ENCODE data around the gene NAB1.

NAB1 gene

DNA sequence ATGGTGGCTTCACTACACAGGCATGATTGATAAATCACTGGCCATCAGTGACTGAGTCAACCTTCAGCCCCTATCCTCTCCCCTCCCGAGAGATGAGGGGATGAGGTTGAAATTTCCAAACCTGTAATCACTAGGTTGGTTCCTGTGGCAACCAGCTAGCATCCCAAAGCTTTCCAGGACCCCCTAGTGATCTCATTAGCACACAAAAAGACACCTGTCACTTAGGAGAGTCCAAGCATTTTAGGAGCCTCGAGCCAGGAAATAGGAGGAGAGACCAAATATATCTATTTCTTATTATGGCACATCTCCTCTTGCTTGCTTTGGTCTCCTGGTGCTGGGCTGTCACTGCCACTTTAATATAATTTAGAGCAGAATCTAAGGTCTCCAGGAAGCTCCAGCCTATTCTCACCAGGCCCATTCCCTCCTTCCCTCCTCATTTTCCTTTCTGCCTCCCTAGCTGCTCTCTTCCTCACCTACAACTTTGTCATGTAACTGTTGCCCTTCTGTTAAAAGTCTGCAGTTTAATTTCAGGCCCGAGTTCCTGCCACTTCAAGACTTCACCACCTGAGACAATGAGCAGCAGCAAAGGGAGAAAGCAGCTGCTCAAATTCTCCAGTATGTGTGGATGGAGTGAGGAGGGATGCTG is 33.2 kb upstream of the NAB1 start:
- DNase-seq (ENCODE audit: low spot score), result no peak
- TF ChIP-seq, protein P1, sequence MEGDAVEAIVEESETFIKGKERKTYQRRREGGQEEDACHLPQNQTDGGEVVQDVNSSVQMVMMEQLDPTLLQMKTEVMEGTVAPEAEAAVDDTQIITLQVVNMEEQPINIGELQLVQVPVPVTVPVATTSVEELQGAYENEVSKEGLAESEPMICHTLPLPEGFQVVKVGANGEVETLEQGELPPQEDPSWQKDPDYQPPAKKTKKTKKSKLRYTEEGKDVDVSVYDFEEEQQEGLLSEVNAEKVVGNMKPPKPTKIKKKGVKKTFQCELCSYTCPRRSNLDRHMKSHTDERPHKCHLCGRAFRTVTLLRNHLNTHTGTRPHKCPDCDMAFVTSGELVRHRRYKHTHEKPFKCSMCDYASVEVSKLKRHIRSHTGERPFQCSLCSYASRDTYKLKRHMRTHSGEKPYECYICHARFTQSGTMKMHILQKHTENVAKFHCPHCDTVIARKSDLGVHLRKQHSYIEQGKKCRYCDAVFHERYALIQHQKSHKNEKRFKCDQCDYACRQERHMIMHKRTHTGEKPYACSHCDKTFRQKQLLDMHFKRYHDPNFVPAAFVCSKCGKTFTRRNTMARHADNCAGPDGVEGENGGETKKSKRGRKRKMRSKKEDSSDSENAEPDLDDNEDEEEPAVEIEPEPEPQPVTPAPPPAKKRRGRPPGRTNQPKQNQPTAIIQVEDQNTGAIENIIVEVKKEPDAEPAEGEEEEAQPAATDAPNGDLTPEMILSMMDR (IDR thresholded peaks at IDR 0.05; ENCODE audit: extremely low read depth, missing control alignments), result no peak

DNA sequence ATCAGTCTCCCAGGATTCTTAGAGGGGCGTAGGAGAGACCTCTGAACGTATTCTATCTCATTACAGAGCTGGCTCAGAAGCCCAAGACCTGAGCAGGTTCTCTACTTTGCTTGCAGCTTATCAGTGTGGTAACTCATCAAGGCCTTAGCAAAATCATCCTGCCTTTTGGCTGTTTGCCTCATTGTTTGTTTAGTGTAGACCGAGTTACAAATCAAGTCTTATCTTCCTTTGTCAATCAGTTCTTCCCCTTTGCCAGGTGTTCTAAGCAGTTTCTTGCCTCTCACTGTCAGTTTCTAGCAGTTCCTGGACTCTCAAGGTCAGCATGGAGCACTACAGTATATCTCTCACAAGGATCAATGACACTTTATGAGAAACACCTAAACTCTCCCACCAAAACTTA is 30.9 kb upstream of the NAB1 start:
- no peak for DNase-seq (ENCODE audit: low spot score)
- TF ChIP-seq, protein P1 (IDR thresholded peaks at IDR 0.05; ENCODE audit: extremely low read depth, missing control alignments), result no peak

DNA sequence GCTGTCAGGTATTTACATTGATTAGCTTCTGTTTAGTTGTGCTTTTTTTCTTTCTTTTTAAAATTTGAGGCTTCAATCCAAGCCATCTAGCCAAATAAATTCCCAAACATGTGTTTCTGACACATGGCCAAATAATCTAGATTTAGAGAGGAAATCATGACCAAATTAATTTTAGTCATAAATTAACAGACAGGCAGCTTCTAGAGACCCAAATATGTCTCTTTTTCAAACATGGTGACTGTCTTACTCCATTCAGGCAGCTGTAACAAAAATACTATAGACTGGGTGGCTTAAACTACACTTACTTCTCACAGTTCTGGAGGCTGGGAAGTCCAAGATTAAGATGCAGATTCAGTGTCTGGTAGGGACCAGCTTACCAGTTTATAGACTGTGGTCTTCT is 23.2 kb upstream of the NAB1 start:
- TF ChIP-seq, protein P1 (IDR thresholded peaks at IDR 0.05; ENCODE audit: extremely low read depth, missing control alignments), result no peak
- no peak for DNase-seq (ENCODE audit: low spot score)

DNA sequence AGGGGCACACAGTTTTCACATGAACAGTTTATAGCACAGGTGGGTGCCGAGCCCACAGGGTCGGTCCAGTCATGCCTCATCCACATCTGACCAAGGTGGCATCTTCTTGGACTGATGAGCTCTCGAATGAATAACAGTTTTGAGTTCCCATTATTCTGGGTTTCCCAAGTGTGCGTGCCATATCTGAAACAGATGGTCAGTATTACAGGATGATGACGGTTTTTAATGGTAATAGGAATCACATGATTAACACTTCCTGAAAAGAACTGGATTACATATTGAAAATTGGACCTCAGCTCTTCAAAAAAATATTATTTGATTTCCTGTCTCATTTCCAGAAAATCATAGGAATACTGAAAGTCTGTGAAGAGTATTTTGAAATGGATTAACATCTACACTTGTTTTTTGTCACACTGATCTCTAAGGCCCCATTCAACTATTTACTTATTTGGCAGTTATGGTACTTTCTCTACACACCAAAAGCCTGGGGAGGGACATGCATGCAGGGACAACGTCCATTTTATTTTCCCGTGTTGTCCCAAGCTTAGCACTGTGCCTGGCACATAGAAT is 22.2 kb upstream of the NAB1 start:
- DNase-seq (ENCODE audit: low spot score), result no peak
- TF ChIP-seq, protein P1 (IDR thresholded peaks at IDR 0.05; ENCODE audit: extremely low read depth, missing control alignments), result no peak

DNA sequence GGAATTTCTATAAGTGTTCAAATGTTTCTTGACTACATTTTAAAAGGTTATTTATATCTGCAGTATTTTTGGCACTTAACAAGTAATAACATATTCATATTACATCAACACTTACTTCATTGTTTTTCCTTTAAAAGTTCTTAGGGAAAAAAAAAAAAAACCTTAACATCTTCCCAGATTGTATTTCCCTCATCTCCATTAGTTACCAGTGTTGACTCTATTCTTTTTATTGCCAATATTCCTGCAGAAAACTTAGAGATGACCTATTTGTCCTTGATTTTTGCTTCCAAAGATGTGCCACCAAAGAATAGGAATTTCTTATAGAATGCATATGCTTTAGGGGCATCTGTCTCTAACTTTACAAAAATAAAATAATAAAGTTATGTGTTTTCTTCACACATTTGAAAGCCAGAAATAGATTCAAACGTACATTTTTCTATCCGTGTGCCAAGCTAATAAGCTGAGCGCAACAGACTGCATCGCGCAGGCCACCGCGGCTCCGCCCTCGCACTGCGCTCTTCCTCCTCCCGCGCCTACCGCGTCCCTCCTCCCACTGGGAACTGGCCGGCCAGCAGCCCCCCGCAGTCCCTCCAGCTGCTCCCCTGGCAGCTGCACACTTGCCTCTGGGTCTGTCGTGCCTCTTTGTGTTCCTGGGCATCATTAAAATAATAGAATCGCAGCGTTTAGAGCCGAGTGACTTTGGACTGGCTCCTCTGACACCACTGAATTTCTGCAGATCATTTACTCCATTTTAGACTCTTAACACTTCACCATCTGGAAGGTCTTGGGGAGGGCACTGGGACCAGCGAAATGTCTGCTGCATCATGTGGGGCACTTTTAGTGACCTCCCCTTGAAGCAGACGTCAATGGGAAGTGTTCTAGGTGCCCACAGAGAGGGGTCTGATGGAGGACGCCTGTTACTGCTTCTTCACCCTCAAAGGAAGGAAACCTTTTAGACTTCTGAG is 21.2 kb upstream of the NAB1 start:
- TF ChIP-seq, protein P1 (IDR thresholded peaks at IDR 0.05; ENCODE audit: extremely low read depth, missing control alignments), result no peak
- peak; percentile 49 for DNase-seq (ENCODE audit: low spot score)

DNA sequence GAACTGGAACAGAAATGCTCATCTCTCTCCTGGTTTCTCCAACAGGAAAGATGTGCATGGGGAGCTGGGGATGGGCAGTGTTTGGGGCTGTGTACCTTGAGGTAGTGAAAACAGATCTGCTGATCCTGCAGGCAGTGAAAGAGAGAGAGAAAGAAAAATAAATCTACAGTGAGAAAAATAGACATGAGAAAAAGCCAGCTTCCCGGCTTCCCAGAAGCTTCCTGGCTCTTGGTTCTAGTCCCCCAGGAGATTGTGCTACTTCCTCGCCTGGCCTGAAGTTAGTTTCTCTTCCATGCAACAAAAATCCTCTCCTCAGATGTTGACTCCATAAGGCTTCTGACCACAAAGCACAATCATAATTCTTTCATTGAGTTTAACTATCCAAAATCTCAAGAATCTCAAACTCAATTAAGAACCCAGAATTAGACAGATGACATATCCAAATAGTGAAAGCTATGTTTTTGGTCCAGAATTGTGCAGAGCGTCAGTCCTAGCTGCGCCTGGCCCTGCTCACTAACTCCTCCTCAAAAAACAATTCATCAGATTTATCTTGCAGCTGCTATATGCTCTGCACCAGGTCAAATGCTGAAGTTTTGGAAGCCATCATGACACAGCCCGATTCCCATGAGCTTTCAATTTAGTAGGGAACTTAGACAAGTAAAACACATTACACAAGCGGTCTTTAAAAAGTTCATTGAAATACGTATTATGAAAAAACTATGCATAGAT is 20.1 kb upstream of the NAB1 start:
- DNase-seq (ENCODE audit: low spot score), result no peak
- TF ChIP-seq, protein P1 (IDR thresholded peaks at IDR 0.05; ENCODE audit: extremely low read depth, missing control alignments), result no peak

Measured in GM20000 (cell line).